ENCODE results near the gene CFAP52. TPM values are rescaled to one million over a fixed set of nuclear protein-coding genes. Genes with fewer than 3 reads are reported as not detected.

The CFAP52 gene
- total and polyA plus RNA-seq, 4 donors = 7.5 to 26.7 (median 16.7) TPM

- WGBS (ENCODE audit: insufficient coverage) = 93% methylated on average over 5 of the region's 6 CpGs
- Histone ChIP-seq H3K36me3 (ENCODE audit: control insufficient read depth, insufficient read depth, low read length) (no peaks in the 10 kb centered on the region), H3K27me3 (ENCODE audit: control insufficient read depth, insufficient read depth, low read length) (no peaks in the 10 kb centered on the region), H3K27ac (ENCODE audit: low read depth, low read length) (no peak overlapping the region), H3K4me3 (ENCODE audit: low read depth, low read length) (no peak overlapping the region), H3K9me3 (ENCODE audit: control insufficient read depth, insufficient read depth, low read length) (no peaks in the 10 kb centered on the region), H3K4me1 (ENCODE audit: control insufficient read depth, insufficient read depth, low read length) (no peaks in the 10 kb centered on the region)
- DNase-seq (ENCODE audit: low read depth in 4 of 6, low spot score in 6 of 6) = no peak
Observed at GRCh38 chr17:9672691-9673090, 96.2 kb downstream of the CFAP52 start.

- DNase-seq (ENCODE audit: low read depth in 4 of 6, low spot score in 6 of 6) = no peak
Observed at GRCh38 chr17:9676084-9676483, 99.6 kb downstream of the CFAP52 start.

GRCh38 chr17:9676820-9677310 lies 100.4 kb downstream of the CFAP52 start:
- no peak overlapping the region for H3K4me3 ChIP-seq (ENCODE audit: low read depth, low read length)
- H3K36me3 ChIP-seq (ENCODE audit: control insufficient read depth, insufficient read depth, low read length) = no peaks in the 10 kb centered on the region
- no peak overlapping the region for H3K27ac ChIP-seq (ENCODE audit: low read depth, low read length)
- H3K27me3 ChIP-seq (ENCODE audit: control insufficient read depth, insufficient read depth, low read length) = no peaks in the 10 kb centered on the region
- H3K9me3 ChIP-seq (ENCODE audit: control insufficient read depth, insufficient read depth, low read length) = no peaks in the 10 kb centered on the region
- no peaks in the 10 kb centered on the region for H3K4me1 ChIP-seq (ENCODE audit: control insufficient read depth, insufficient read depth, low read length)
- 88% methylated on average over 2 of the region's 4 CpGs for WGBS (ENCODE audit: insufficient coverage)
- no peak for DNase-seq (ENCODE audit: low read depth in 4 of 6, low spot score in 6 of 6)

More at GRCh38 chr17:9676084-9676483, 99.6 kb downstream of the CFAP52 start:
- no peaks in the 10 kb centered on the region for H3K36me3 ChIP-seq (ENCODE audit: control insufficient read depth, insufficient read depth, low read length)
- no peak overlapping the region for H3K4me3 ChIP-seq (ENCODE audit: low read depth, low read length)
- H3K9me3 ChIP-seq (ENCODE audit: control insufficient read depth, insufficient read depth, low read length) = no peaks in the 10 kb centered on the region
- no peak overlapping the region for H3K27ac ChIP-seq (ENCODE audit: low read depth, low read length)
- no peaks in the 10 kb centered on the region for H3K4me1 ChIP-seq (ENCODE audit: control insufficient read depth, insufficient read depth, low read length)
- H3K27me3 ChIP-seq (ENCODE audit: control insufficient read depth, insufficient read depth, low read length) = no peaks in the 10 kb centered on the region
- WGBS (ENCODE audit: insufficient coverage) = 75% methylated on average over 1 of the region's 4 CpGs

- Histone ChIP-seq H3K9me3 (ENCODE audit: control insufficient read depth, insufficient read depth, low read length) (no peaks in the 10 kb centered on the region), H3K27ac (ENCODE audit: low read depth, low read length) (no peak overlapping the region), H3K4me3 (ENCODE audit: low read depth, low read length) (no peak overlapping the region), H3K27me3 (ENCODE audit: control insufficient read depth, insufficient read depth, low read length) (no peaks in the 10 kb centered on the region), H3K36me3 (ENCODE audit: control insufficient read depth, insufficient read depth, low read length) (no peaks in the 10 kb centered on the region), H3K4me1 (ENCODE audit: control insufficient read depth, insufficient read depth, low read length) (no peaks in the 10 kb centered on the region)
- DNase-seq (ENCODE audit: low read depth in 4 of 6, low spot score in 6 of 6) = no peak
- 73% methylated on average over 7 of the region's 7 CpGs for WGBS (ENCODE audit: insufficient coverage)
Observed at GRCh38 chr17:9677411-9677810, 101.0 kb downstream of the CFAP52 start.

GRCh38 chr17:9677896-9678295 lies 101.5 kb downstream of the CFAP52 start:
- 45% methylated on average over 2 of the region's 4 CpGs for WGBS (ENCODE audit: insufficient coverage)
- Histone ChIP-seq H3K4me3 (ENCODE audit: low read depth, low read length) (no peak overlapping the region), H3K27me3 (ENCODE audit: control insufficient read depth, insufficient read depth, low read length) (no peaks in the 10 kb centered on the region), H3K9me3 (ENCODE audit: control insufficient read depth, insufficient read depth, low read length) (no peaks in the 10 kb centered on the region), H3K36me3 (ENCODE audit: control insufficient read depth, insufficient read depth, low read length) (no peaks in the 10 kb centered on the region), H3K4me1 (ENCODE audit: control insufficient read depth, insufficient read depth, low read length) (no peaks in the 10 kb centered on the region), H3K27ac (ENCODE audit: low read depth, low read length) (no peak overlapping the region)
- no peak for DNase-seq (ENCODE audit: low read depth in 4 of 6, low spot score in 6 of 6)

- Histone ChIP-seq H3K27me3 (ENCODE audit: control insufficient read depth, insufficient read depth, low read length) (no peaks in the 10 kb centered on the region), H3K36me3 (ENCODE audit: control insufficient read depth, insufficient read depth, low read length) (no peaks in the 10 kb centered on the region), H3K9me3 (ENCODE audit: control insufficient read depth, insufficient read depth, low read length) (no peaks in the 10 kb centered on the region), H3K4me3 (ENCODE audit: low read depth, low read length) (no peak overlapping the region), H3K27ac (ENCODE audit: low read depth, low read length) (no peak overlapping the region), H3K4me1 (ENCODE audit: control insufficient read depth, insufficient read depth, low read length) (no peaks in the 10 kb centered on the region)
- WGBS (ENCODE audit: insufficient coverage) = 79% methylated on average over 7 of the region's 10 CpGs
- DNase-seq (ENCODE audit: low read depth in 4 of 6, low spot score in 6 of 6) = no peak
Observed at GRCh38 chr17:9684955-9685621, 108.6 kb downstream of the CFAP52 start.

Other genes with a start within 250 kb of the CFAP52 start
- 10 to 100 TPM; 64.9 to 89.2 TPM for gene STX8, start 822 bp upstream of the CFAP52 start, total RNA-seq
- gene STX8, start 822 bp upstream of the CFAP52 start, polyA plus RNA-seq (ENCODE audit: insufficient read length in 2 of 2) = 10 to 100 TPM; 55.5 to 61.5 TPM
- 1 to 10 TPM; 1.4 to 3.9 TPM for gene USP43, start 68.9 kb downstream of the CFAP52 start, total RNA-seq
- gene USP43, start 68.9 kb downstream of the CFAP52 start, polyA plus RNA-seq (ENCODE audit: insufficient read length in 2 of 2) = 1 to 10 TPM; 6.0 to 6.5 TPM
- not detected for gene DHRS7C, start 214.9 kb downstream of the CFAP52 start, total RNA-seq
- gene DHRS7C, start 214.9 kb downstream of the CFAP52 start, polyA plus RNA-seq (ENCODE audit: insufficient read length in 2 of 2) = under 1 TPM in 1 of 2 donors, not detected in 1; 0.18 TPM
- not detected for gene GSG1L2, start 245.4 kb downstream of the CFAP52 start, total RNA-seq
- not detected for gene GSG1L2, start 245.4 kb downstream of the CFAP52 start, polyA plus RNA-seq (ENCODE audit: insufficient read length in 2 of 2)
- gene GLP2R, start 249.3 kb downstream of the CFAP52 start, total RNA-seq = 1 to 10 TPM; 1.5 to 1.8 TPM
- gene GLP2R, start 249.3 kb downstream of the CFAP52 start, polyA plus RNA-seq (ENCODE audit: insufficient read length in 2 of 2) = under 1 TPM; 0.11 to 0.35 TPM

Measured in spinal cord (tissue), 10 donors.